NCI-H1092 treated with DMSO at 0.1 percent for 48 hours (cell line): ENCODE results near the gene HMG20A.
"Not testable (repeated sequence)": the region's sequence is repeated elsewhere in the genome, so short reads cannot be mapped to it uniquely, and the experiment has no call there.

Experiments
- DNase-seq: peaks from one replicate; lab custom pipeline; 2025; lab: John Stamatoyannopoulos, UW

Gene HMG20A

DNA sequence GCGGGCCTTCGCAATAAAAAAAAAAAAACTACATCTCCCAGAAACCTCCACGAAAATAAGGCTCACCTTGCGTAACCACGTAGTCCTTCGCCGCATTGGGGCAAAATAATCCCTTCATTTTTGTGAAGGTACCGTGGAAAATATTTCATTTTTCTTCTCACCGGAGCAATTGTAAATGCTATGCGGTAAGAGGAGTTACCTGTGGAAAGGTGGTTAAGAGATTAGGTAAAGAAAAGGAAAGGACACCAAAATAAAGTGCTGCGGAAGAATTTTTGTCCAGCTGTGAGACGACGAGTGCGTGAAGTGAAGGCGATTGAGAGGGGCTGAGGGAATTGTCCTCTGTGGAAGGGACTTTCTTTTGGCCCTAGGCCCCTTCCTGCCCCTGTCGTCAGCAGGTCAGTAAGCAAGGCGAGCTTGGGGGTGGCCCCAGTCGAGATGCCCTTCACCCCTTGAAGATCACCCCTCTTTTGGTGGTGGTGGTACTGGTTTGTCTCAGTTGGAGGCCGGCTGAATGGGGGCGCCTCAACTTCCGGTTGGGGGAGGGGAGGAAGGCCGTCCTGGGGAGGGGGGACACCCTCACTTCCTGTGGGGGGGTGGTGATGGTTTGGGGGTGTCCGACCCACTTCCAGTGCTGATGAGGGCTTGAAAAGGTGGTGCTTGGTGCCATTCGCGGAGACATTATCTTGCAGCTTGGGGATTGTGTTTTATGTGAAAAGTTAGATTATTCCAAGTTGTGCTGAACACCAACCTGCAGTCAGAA, at the start of gene HMG20A:
Gene HMG20A, plus strand, starts transcription at position 279 of the 760 bp plus-strand sequence. CDS start 37,520 bp downstream, outside the sequence.
- peak; percentile 84 for DNase-seq

DNA sequence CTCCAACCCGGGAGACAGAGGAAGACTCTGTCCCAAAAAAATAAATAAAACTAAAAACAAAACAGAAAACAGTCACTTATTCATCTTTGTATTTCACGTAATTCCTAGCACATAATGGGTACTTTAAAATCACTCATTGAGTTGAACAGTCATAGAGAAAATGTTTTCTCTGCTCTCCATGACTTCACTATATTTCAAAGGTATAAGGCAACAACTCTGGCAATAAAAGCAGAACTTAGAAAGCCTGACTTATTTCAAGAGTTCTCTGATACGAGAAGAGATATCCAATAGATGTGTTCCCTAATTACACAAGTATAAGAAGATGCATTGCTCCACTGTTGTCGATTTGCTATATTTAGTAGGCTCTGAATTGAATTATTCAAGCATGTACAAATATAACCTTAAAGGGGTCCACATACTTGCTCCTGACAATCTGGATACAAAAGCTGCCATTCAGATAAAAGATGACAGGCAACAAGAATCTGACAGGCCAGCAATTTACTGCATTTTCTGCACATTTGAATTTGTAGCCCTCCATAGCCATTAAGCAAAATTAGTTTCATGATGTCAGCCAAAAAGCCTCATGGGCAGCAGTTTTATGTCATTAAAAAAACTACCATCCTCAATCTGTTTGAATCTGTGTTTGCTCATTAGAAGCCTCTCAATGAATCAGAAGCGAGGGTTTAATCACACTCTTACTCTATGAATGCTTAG, 48.7 kb upstream of the HMG20A start:
- DNase-seq: no peak

DNA sequence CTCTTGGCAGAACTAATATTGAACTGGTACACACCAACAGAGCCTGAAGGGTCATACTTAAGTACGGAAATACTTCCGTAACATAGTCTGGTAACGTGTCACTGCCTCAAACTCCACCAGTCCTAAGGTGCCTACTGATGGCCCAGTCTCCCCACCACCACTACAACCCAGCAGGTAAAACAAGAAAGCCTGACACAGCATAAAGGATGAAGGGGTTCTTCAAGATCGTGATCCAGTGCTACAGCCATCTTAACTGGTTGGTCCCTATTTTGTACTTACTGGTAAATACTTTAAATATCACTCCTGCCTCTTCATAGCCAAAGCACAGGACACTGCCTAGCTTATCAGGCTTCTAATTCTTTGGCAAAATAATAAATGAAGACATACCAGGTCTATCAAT, 47.2 kb upstream of the HMG20A start:
- DNase-seq: no peak

DNA sequence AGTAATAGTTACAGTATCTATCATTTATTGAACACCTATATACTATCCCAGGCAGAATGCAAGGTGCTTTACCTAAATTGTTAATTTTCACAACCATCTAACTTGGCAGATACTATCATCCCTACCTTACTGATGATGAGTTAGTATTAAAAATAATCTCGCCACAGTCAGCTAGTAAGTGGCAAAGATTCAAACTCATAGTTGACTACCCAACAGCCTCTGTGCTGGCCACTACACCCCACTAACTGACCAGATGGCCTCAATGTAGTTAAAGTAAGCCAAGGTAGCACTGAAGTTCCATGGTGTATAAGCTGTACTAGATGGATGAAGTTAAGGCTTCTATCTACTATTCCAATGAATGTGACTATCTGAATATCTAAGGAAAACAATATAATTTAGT, 45.6 kb upstream of the HMG20A start:
- DNase-seq: no peak

DNA sequence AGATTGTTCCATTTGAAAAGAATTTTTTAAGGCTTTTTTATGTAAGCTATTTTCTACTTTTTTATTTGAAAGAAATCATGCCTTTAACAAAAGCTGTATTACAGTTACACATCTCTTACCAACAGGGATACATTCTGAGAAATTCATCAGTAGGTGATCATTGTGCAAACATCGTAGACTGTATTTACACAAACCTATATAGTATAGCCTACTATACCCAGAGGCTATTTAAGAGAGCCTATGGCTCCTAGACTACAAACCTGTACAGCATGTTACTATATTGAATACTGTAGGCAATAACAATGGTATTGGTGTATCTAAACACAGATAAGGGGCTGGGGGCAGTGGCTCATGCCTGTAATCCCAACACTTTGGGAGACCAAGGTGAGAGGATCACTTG, 43.9 kb upstream of the HMG20A start:
- DNase-seq: no peak

DNA sequence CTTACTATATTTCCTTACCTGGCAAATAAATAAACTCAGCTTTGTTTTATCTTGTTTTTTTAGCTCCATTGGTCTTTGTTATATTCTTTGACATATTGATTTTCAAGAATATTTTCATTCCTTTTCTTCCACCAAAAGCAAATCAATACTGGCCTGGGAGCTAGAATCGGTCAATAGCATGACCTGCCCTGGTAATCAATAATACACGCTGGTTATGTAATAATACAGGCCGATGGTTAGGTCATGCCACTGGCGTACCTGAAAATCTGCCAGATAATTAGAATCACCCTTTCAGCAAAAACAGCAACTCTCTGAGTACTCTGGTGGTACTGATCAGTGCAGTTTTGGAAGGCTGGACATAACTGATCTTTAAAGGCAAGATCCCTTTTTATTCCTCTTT, 40.7 kb upstream of the HMG20A start:
- DNase-seq: no peak

DNA sequence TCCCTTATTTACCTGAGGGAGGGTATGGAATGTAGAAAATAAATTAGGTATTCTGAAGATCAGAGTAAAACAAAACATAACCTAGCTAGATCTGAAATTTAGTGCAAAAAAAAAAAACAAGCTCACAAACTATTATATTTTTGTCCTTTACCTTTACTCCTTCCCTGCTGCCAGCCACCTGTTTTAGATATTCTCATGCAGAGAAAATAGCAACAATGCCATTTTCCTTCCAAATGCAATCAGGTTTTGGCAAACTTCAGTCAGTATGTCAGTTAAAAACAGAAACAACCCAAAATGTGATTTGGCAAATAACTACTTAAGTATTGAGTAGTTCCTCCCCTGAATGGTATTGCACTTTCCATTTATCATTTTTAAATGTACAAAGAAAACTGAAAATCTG, 36.6 kb upstream of the HMG20A start:
- no peak for DNase-seq

DNA sequence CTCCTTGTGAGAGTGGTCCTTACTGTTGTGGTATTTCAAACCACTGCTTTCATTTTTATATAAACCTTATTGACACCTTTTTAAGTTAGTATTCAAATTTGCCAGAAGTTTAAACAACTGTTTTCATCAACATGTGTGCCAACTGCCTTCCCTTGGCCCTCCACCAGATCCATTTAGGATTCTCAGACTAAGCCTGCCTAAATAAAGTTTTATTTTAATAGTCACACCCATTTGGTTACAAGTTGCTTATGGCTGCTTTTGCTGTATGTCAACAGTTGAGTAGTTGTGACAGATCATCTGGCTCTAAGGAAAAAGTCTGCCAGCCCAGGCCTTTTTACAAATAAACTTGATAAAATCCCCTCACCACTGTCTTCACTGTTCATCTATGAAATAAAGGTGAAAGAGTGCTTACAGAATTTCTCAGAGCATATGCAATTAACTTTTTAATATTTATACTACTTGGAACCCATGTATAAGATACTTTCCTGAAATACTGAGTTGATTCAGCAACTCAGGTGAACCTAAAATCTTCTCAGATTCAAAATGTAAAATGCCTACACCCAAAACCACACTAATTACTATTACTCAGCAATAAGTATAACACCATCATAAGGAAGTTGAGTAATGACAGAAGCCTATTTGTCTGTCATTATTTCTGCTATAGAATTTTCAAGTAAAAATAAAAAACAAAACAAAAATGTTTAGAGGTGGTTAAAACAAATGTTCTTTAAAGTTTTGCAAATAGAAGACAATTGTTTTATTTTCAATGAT, 35.9 kb upstream of the HMG20A start:
- DNase-seq: no peak

DNA sequence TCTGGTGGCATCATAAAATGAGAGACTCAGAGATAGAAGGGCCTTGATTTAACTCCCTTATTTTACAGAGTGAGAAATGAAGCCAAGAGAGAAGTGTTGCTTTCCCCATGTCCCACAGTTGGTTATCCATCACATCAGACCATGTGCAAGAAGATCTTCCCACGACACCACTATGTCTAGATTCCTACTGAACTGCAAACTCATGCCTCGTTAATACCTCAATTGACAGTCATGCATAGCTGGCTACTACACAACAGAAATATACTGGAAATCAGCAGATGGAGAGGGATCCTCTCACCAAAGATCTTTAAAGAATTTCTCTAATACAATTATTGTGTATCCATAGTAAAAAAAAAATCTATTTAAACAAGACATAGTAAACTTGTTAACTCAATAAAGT, 34.1 kb upstream of the HMG20A start:
- DNase-seq: no peak

DNA sequence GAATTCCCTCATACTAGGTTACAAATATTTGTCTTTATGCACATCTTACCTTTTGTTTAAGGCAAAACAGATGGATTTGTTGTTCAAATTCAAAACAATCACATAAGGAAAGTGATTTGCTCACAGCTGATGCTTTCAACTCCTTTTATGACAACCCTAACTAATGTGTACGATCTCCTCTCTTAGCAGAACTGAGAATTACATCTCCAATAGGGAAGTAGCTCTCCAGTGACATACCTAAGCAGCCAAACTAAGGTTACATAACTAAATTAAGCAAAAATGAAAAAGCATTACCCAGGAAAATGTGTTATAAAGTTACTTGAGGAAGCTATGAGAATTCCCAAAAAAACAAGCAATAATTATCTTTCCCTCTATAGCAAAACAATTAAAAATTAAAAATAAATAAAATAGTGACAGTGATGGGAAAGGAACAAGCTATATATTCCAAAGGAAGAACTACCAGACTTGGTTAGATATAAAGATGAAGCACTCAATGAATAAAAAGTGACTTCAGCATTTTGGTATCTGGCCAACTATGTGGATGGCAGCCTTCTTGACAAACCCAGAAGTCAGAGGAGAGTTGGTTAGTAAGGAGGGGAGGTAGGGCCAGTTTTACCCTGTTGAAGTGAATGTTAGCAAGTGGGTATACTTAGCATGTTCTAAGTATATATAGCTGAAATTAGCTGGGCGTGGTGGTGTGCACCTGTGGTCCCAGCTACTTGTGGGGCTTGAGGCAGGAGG, 33.2 kb upstream of the HMG20A start:
- DNase-seq: no peak

DNA sequence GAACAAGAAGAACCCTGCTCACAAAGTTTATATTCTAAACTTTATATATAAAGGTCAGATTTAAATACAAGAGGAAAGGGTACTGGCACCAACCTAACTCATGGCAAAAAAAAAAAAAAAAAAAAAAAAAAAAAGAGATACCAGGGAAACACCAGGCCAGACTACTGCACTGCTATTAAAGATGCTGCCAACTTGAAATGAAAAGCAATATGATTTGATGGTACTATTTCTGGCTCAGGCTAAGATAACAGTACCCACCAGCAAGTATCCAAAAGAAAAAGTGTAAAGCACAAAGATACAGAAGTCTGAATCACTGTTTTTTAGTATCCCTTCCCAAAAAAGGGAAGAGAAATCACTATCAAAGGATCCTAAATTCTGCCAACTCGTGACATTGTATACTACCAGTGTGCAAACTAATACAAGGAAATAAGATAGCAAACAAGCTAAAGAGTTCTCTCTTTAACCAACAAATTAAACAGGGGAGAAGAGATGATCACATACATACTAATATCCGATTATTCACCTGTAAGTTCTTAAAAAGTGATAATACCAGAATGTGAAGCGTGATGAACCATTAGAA, 29.2 kb upstream of the HMG20A start:
- DNase-seq: no peak

DNA sequence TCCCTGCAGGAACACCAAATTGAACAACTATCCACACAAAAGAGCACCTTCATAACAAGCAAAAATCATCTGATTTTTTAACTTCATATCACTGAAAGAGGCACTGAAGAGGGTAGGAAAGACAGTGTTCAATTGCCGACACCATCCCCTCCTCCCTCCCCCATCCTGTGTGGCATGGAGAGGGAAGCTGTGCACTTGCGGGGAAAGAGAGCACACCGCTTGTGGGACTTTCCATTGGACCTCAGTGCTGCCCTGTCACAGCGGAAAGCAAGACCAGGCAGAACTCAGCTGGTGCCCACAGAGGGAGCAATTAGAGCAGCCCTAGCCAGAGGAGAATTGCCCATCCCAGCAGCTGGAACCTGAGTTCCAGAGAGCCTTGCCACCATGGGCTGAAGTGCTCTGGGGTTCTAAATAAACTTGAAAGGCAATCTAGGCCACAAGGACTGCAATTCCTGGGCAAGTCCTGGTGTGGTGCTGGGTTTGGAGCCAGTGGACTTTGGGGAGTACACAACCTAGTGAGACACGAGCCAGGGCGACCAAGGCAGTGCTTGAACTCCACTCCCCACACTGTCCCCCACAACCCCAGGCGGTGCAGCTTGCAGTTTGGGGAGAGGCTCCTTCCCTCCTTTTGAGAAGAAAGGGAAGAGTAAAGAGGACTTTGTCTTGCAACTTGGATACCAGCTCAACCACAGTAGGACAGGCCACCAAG, 27.8 kb upstream of the HMG20A start:
- DNase-seq: no peak

DNA sequence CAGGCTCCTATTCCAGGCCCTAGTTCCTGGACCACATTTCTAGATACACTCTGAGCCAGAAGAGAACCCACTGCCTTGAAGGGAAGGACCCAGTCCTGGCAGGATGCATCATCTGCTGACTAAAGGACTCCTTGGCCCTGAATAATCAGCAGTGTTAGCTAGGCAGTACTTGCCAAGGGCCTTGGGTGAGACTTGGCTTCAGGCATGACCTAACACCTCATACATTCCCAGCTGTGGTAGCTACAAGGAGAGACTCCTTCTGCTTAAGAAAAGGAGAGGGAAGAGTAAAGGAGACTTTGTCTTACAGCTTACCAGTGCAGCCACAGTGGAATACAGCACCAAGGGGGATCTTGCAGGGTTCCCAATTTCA, 27.2 kb upstream of the HMG20A start:
- DNase-seq: no peak

DNA sequence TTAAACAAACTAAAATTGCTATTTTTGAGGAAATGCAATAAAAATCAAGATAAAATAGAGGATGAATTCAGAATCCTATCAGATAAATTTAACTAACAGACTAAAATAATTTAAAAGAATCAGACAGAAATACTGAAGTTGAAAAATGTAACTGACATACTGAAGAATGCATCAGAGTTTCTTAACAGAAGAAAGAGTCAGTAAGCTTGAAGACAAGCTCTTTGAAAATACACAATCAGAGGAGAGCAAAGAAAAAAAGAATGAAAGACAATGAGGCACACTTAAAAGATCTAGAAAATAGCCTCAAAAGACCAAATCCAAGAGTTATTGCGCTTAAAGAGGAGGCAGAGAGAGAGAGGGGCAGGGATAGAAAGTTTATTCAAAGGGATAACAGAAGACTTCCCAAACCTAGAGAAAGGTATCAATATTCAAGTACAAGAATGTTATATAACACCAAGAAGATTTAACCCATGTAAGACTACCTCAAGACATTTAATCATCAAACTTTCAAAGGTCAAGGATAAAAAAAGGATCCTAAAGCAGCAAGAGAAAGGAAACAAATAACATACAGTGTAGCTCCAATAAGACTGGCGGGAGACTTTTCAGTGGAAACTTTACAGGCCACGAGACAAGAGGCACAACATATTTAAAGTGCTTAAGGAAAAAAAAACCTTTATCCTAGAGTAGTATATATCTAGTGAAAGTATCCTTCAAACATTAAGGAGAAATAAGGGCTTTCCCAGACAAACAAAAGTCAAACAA, 25.5 kb upstream of the HMG20A start:
- no peak for DNase-seq

DNA sequence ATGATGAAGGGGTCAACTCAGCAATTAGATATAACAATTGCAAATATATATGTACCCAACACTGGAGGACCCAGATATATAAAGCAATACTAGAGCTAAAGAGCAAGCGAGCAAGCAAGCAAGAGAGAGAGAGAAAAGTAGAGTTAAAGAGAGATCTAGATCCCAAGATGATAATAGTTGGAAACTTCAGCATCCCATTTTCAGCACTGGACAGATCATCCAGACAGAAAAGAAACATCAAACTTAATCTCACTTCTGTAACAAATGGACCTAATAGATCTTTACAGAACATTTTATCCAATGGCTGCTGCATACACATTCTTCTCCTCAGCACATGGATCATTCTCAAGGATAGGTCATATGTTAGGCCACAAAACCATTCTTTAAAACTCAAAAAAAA, 24.0 kb upstream of the HMG20A start:
- DNase-seq: no peak

DNA sequence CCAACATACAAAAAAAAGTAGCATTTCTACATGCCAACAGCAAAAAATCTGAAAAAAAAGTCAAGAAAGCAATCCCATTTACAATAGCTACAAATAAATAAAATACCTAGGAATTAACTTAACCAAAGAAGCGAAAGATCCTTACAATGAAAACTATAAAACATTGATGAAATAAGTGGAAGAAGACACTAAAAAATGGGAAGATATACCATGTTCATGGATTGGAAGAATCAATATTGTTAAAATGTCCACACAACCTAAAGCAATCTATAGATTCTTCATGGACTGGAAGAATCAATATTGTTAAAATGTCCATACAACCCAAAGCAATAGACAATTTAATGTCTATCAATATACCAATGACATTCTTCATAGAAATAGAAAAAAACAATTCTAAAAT, 21.8 kb upstream of the HMG20A start:
- DNase-seq: no peak

DNA sequence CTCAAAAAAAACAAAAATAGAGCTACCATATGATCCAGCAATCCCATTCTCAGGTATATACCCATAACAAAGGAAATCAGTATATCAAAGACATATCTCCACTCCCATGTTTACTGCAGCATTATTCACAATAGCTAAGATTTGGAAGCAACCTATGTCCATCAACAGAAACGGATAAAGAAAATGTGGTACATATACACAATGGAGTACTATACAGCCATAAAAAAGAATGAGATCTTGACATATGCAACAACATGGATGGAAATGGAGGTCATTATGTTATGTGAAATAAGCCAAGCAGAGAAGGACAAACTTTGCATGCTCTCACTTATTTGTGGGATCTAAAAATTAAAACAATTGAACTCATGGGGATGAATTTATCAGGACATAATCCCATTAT, 20.4 kb upstream of the HMG20A start:
- no peak for DNase-seq

DNA sequence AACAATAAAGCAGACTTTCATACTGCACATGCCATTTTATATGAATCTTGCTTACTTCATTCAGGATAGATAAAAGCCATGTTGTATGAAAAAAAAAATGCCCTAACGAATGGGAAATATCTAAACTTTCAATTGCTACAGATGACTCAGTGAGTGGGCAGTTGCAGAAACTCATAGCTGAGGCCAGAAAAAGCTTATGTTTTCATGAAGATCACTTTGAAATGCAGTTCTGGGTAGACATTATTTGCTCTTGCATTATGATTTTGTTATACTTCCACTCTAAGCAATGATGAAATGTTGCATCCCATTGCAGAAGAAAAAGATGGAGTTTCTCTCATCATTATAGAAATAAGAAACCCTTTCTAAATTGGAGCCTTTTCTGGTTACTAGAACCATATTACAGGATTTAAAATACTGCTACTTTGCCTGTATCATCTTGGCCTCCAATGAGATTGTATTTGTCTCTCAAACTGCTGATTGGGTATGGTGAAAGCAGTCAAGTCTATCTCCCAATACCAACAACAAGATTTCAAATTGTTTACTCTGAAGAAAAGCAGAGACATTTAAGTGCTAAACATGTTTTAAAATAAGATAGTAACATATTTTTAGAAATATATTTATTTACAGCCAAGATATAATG, 17.8 kb upstream of the HMG20A start:
- no peak for DNase-seq

DNA sequence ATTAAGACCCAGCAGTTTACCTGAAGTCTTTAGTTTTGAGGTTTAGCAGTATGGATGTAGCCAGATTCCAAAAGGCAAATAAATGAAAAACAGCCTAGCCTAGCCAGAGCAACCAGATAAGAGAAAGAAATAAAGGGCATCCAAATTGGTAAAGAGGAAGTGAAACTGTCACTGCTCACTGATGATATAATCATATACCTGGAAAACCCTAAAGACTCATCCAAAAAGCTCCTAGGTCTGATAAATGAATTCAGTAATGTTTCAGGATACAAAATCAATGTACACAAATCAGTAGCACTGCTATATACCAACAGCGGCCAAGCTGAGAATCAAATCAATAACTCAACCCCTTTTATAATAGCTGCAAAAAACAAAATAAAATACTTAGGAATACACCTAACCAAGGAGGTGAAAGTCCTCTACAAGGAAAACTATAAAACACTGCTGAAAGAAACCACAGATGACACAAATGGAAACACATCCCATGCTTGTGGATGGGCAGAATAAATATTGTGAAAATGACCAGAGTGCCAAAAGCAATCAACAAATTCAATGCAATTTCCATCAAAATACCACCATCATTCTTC, 14.4 kb upstream of the HMG20A start:
- DNase-seq: not testable (repeated sequence)

DNA sequence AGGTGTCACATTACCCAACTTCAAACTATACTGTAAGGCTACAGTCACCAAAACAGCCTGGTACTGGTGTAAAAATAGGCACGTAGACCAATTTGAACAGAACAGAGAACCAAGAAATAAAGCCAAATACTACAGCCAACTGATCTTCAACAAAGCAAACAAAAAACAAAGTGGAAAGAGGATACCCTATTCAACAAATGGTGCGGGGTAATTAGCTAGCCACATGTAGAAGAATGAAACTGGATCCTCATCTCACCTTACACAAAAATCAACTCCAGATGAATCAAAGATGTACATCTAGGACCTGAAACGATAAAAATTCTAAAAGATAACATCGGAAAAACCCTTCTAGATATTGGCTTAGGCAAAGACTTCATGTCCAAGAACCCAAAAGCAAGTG, 13.8 kb upstream of the HMG20A start:
- no peak for DNase-seq
